Measurements from ENCODE around the gene C2.
"Not testable (repeated sequence)": the region's sequence is repeated elsewhere in the genome, so short reads cannot be mapped to it uniquely, and the experiment has no call there.

The C2 gene

GRCh38 chr6:31899882-31900722 lies 27.4 kb upstream of the C2 start:
- no peak overlapping the region for H3K27ac ChIP-seq (ENCODE audit: low read depth, low read length)
- no peak overlapping the region for H3K4me3 ChIP-seq (ENCODE audit: low read depth in 1 of 2, low read length in 2 of 2)

DNA sequence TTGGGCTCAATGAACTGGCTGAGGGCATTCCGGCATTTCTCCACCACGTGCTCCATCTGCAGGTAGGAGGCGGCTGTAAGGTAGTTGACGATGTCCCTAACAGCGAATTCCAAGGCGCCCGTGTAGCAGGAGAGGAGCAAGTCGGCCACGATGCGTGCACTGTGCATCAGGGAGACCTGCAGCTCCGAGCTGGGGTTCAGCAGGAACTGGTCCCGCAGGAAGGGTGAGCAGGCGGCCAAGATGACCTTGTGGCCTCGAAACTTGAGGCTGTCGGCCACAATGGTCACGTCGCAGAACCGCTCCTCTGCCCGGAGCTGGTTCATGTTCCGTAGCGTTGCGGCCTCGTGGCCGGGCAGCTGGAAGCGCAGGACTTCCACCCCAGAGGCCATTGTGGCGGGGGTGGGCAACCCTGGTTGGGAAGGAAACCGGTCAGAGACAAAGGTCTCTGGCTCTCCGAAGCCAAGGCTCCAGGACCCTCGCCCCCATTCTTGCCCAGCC lies 26.6 kb upstream of the C2 start:
- H3K9me3 ChIP-seq (ENCODE audit: low read length): no peaks in the 10 kb centered on the region
- peaks cover 4% of the 10 kb centered on the region for H3K36me3 ChIP-seq (ENCODE audit: insufficient read depth, low read length)
- H3K4me3 ChIP-seq (ENCODE audit: low read depth in 1 of 2, low read length in 2 of 2): peak overlapping the region; percentile 75 to 93
- no peak overlapping the region for H3K9ac ChIP-seq (ENCODE audit: low read length)
- H3K4me1 ChIP-seq (ENCODE audit: insufficient read depth, low read length): peaks cover 40% of the 10 kb centered on the region
- no peaks in the 10 kb centered on the region for H3K27me3 ChIP-seq (ENCODE audit: control insufficient read depth in 1 of 2, insufficient read depth in 2 of 2, low read length in 2 of 2)
- peak overlapping the region; percentile 80 for H3K27ac ChIP-seq (ENCODE audit: low read depth, low read length)

More at GRCh38 chr6:31899882-31900722, 27.4 kb upstream of the C2 start:
- Histone ChIP-seq H3K36me3 (ENCODE audit: insufficient read depth, low read length) (peaks cover 7% of the 10 kb centered on the region), H3K9me3 (ENCODE audit: low read length) (no peaks in the 10 kb centered on the region), H3K27me3 (ENCODE audit: control insufficient read depth in 1 of 2, insufficient read depth in 2 of 2, low read length in 2 of 2) (no peaks in the 10 kb centered on the region), H3K4me1 (ENCODE audit: insufficient read depth, low read length) (peaks cover 40% of the 10 kb centered on the region), H3K9ac (ENCODE audit: low read length) (no peak overlapping the region)

- Histone ChIP-seq H3K9ac (ENCODE audit: low read length) (no peak overlapping the region), H3K4me3 (ENCODE audit: low read depth in 1 of 2, low read length in 2 of 2) (peak overlapping the region; percentile 75 to 93), H3K27ac (ENCODE audit: low read depth, low read length) (peak overlapping the region; percentile 80)
These were observed 26.0 kb upstream of the C2 start for GRCh38 chr6:31901415-31901952.

GRCh38 chr6:31901953-31902643 lies 25.4 kb upstream of the C2 start, which contains the start of gene ZBTB12:
Gene ZBTB12, minus strand, starts transcription at chr6:31902086. Its CDS starts 781 bp downstream, at chr6:31901305.
- Histone ChIP-seq H3K27ac (ENCODE audit: low read depth, low read length) (peak within 1 kb of the TSS; percentile 93), H3K4me1 (ENCODE audit: insufficient read depth, low read length) (peaks cover 32% of the 10 kb centered on the region), H3K9ac (ENCODE audit: low read length) (peak within 1 kb of the TSS; percentile 49), H3K27me3 (ENCODE audit: control insufficient read depth in 1 of 2, insufficient read depth in 2 of 2, low read length in 2 of 2) (no peaks in the 10 kb centered on the region), H3K36me3 (ENCODE audit: insufficient read depth, low read length) (no peaks in the 10 kb centered on the region), H3K4me3 (ENCODE audit: low read depth in 1 of 2, low read length in 2 of 2) (peak within 1 kb of the TSS; percentile 75 to 93), H3K9me3 (ENCODE audit: low read length) (no peaks in the 10 kb centered on the region)

More at GRCh38 chr6:31901415-31901952, 26.0 kb upstream of the C2 start:
- peaks cover 35% of the 10 kb centered on the region for H3K4me1 ChIP-seq (ENCODE audit: insufficient read depth, low read length)
- H3K9me3 ChIP-seq (ENCODE audit: low read length): no peaks in the 10 kb centered on the region
- no peaks in the 10 kb centered on the region for H3K36me3 ChIP-seq (ENCODE audit: insufficient read depth, low read length)
- no peaks in the 10 kb centered on the region for H3K27me3 ChIP-seq (ENCODE audit: control insufficient read depth in 1 of 2, insufficient read depth in 2 of 2, low read length in 2 of 2)

- peak overlapping the region; percentile 93 for H3K27ac ChIP-seq (ENCODE audit: low read depth, low read length)
These were observed 23.6 kb upstream of the C2 start for GRCh38 chr6:31903957-31904356.

DNA sequence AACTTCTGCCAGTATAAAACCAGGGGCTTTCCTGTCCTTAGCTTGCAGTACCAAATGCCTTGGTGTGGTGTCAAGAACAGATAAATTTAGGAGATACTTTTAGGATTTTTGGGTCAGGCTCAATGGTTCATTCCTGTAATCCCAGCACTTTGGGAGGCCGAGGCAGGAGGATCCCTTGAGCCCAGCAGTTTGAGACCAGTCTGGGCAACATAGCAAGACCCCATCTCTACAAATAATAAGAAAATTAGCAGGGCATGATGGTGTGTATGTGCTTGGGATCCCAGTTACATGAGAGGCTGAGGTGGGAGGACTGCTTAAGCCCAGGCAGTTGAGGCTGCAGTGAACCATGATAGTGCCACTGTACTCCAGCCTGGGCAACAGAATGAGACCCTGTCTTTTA lies 22.5 kb upstream of the C2 start:
- H3K9me3 ChIP-seq (ENCODE audit: low read length): no peaks in the 10 kb centered on the region
- no peak overlapping the region for H3K9ac ChIP-seq (ENCODE audit: low read length)
- no peak overlapping the region for H3K27ac ChIP-seq (ENCODE audit: low read depth, low read length)
- peaks cover 19% of the 10 kb centered on the region for H3K4me1 ChIP-seq (ENCODE audit: insufficient read depth, low read length)
- H3K36me3 ChIP-seq (ENCODE audit: insufficient read depth, low read length): no peaks in the 10 kb centered on the region
- H3K4me3 ChIP-seq (ENCODE audit: low read depth in 1 of 2, low read length in 2 of 2): no peak overlapping the region
- H3K27me3 ChIP-seq (ENCODE audit: control insufficient read depth in 1 of 2, insufficient read depth in 2 of 2, low read length in 2 of 2): no peaks in the 10 kb centered on the region

More at GRCh38 chr6:31903957-31904356, 23.6 kb upstream of the C2 start:
- no peak overlapping the region for H3K9ac ChIP-seq (ENCODE audit: low read length)
- H3K27me3 ChIP-seq (ENCODE audit: control insufficient read depth in 1 of 2, insufficient read depth in 2 of 2, low read length in 2 of 2): no peaks in the 10 kb centered on the region
- H3K4me3 ChIP-seq (ENCODE audit: low read depth in 1 of 2, low read length in 2 of 2): no peak overlapping the region
- H3K36me3 ChIP-seq (ENCODE audit: insufficient read depth, low read length): no peaks in the 10 kb centered on the region
- peaks cover 26% of the 10 kb centered on the region for H3K4me1 ChIP-seq (ENCODE audit: insufficient read depth, low read length)
- no peaks in the 10 kb centered on the region for H3K9me3 ChIP-seq (ENCODE audit: low read length)

DNA sequence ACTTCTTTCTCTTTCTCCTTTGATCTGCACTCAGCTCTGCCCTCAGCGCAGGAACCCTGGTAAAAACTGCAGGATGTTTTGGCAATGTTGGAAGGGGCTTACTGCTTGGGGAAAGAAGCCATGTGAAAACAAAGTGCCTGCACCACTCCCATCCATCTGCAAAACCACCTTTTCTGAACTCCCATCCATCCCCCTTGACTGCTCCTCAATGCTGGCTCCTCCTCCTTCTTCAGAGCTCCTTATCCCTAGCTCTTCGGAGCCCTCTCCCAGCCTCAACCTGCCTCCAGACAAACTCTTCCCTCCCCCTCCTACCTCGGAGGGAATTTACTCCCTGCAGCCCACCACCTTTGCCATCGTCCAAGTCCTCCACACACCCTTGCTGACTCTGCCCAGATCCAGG lies 21.4 kb upstream of the C2 start:
- Histone ChIP-seq H3K27me3 (ENCODE audit: control insufficient read depth in 1 of 2, insufficient read depth in 2 of 2, low read length in 2 of 2) (no peaks in the 10 kb centered on the region), H3K9me3 (ENCODE audit: low read length) (no peaks in the 10 kb centered on the region), H3K4me3 (ENCODE audit: low read depth in 1 of 2, low read length in 2 of 2) (no peak overlapping the region), H3K4me1 (ENCODE audit: insufficient read depth, low read length) (peaks cover 14% of the 10 kb centered on the region), H3K36me3 (ENCODE audit: insufficient read depth, low read length) (no peaks in the 10 kb centered on the region), H3K9ac (ENCODE audit: low read length) (no peak overlapping the region), H3K27ac (ENCODE audit: low read depth, low read length) (no peak overlapping the region)

GRCh38 chr6:31906727-31907126 lies 20.8 kb upstream of the C2 start:
- H3K9me3 ChIP-seq (ENCODE audit: low read length); H3K4me3 ChIP-seq (ENCODE audit: low read depth in 1 of 2, low read length in 2 of 2); H3K27me3 ChIP-seq (ENCODE audit: control insufficient read depth in 1 of 2, insufficient read depth in 2 of 2, low read length in 2 of 2); H3K36me3 ChIP-seq (ENCODE audit: insufficient read depth, low read length); H3K27ac ChIP-seq (ENCODE audit: low read depth, low read length); H3K9ac ChIP-seq (ENCODE audit: low read length): not testable (repeated sequence)
- H3K4me1 ChIP-seq (ENCODE audit: insufficient read depth, low read length): peaks cover 12% of the 10 kb centered on the region

DNA sequence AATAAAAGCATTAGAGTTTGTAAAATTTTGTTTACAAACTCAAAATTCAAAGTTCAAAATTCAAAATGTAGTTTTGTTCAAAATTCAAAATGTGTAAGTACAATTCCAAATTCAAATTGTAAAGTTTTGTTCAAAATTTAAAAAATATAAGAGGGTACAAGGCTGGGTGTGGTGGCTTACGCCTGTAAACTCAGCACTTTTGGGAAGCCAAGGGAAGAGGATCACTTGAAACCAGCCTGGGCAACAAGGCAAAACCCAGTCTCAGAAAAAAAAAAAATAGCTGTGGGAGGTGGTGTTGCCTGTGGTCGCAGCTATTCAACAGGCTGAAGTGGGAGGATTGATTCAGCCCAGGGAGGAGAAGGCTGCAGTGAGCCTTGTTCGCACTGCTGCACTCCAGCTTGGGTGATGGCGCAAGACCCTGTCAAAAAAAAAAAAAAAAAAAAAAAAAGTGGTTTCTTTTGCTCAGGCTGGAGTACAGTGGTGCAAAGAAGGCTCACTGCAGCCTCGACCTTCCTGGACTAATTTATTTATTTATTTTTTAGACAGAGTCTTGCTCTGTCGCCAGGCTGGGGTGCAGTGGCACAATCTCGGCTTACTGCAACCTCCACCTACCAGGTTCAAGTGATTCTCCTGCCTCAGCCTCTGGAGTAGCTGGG lies 20.2 kb upstream of the C2 start:
- Histone ChIP-seq H3K9me3 (ENCODE audit: low read length) (no peaks in the 10 kb centered on the region), H3K27me3 (ENCODE audit: control insufficient read depth in 1 of 2, insufficient read depth in 2 of 2, low read length in 2 of 2) (no peaks in the 10 kb centered on the region), H3K9ac (ENCODE audit: low read length) (no peak overlapping the region), H3K4me3 (ENCODE audit: low read depth in 1 of 2, low read length in 2 of 2) (no peak overlapping the region), H3K36me3 (ENCODE audit: insufficient read depth, low read length) (no peaks in the 10 kb centered on the region), H3K27ac (ENCODE audit: low read depth, low read length) (no peak overlapping the region), H3K4me1 (ENCODE audit: insufficient read depth, low read length) (peaks cover 12% of the 10 kb centered on the region)

- not testable (repeated sequence) for H3K9ac ChIP-seq (ENCODE audit: low read length); H3K27ac ChIP-seq (ENCODE audit: low read depth, low read length); H3K27me3 ChIP-seq (ENCODE audit: control insufficient read depth in 1 of 2, insufficient read depth in 2 of 2, low read length in 2 of 2); H3K4me1 ChIP-seq (ENCODE audit: insufficient read depth, low read length); H3K4me3 ChIP-seq (ENCODE audit: low read depth in 1 of 2, low read length in 2 of 2); H3K9me3 ChIP-seq (ENCODE audit: low read length); H3K36me3 ChIP-seq (ENCODE audit: insufficient read depth, low read length)
These were observed 19.3 kb upstream of the C2 start for GRCh38 chr6:31908255-31908654.

GRCh38 chr6:31908791-31909190 lies 18.7 kb upstream of the C2 start:
- H3K27ac ChIP-seq (ENCODE audit: low read depth, low read length): no peak overlapping the region
- H3K4me1 ChIP-seq (ENCODE audit: insufficient read depth, low read length): peaks cover 2% of the 10 kb centered on the region
- no peaks in the 10 kb centered on the region for H3K36me3 ChIP-seq (ENCODE audit: insufficient read depth, low read length)
- no peaks in the 10 kb centered on the region for H3K9me3 ChIP-seq (ENCODE audit: low read length)
- no peak overlapping the region for H3K9ac ChIP-seq (ENCODE audit: low read length)
- no peaks in the 10 kb centered on the region for H3K27me3 ChIP-seq (ENCODE audit: control insufficient read depth in 1 of 2, insufficient read depth in 2 of 2, low read length in 2 of 2)
- H3K4me3 ChIP-seq (ENCODE audit: low read depth in 1 of 2, low read length in 2 of 2): no peak overlapping the region

Measured in muscle layer of colon (tissue), 2 donors.